LNCAP (cell line): ENCODE data around the gene TMEM8B.

Experiments
- CTCF ChIP-seq: fragments of 450-650 bp; IDR thresholded peaks from 2 replicates; pipeline ENCODE4 v1.5.1; 2017; ENCODE audit warnings: mild to moderate bottlenecking

Gene TMEM8B

GRCh38 chr9:35827486-35827885 is 1.5 kb upstream of the TMEM8B start:
- TF ChIP-seq CTCF = no peak

- no peak for TF ChIP-seq CTCF
Observed at GRCh38 chr9:35828716-35829083, 328 bp upstream of the TMEM8B start, which contains the start of gene FAM221B. Gene FAM221B (minus strand): TSS chr9:35828732. CDS start chr9:35826161, 2,571 bp downstream.

GRCh38 chr9:35829764-35830096 is 702 bp downstream of the TMEM8B start:
- TF ChIP-seq CTCF = no peak

GRCh38 chr9:35831040-35831439 is 2.0 kb downstream of the TMEM8B start:
- no peak for TF ChIP-seq CTCF

GRCh38 chr9:35832814-35833213 is 3.8 kb downstream of the TMEM8B start:
- no peak for TF ChIP-seq CTCF

- no peak for TF ChIP-seq CTCF
Observed at GRCh38 chr9:35834260-35835215, 5.5 kb downstream of the TMEM8B start.

- TF ChIP-seq CTCF = peak; percentile 51; the same call in 1 of the 2 replicates
Observed at GRCh38 chr9:35835216-35835632, 6.2 kb downstream of the TMEM8B start.
